Testis (tissue), 3 donors: ENCODE results near the gene CDK14. TPM values are rescaled to one million over a fixed set of nuclear protein-coding genes. Genes with fewer than 3 reads are reported as not detected.

Experiments used
- DNase-seq: peaks from one replicate; pipeline ENCODE4 v3.0.0-alpha.2; 2019
- H3K27ac ChIP-seq, 2 donors: fragments of 200-600 bp; sonication (generic); one replicate each; pipeline ENCODE4 v1.5.1; 2019
- H3K27me3 ChIP-seq: fragments of 200-600 bp; sonication (generic); one replicate; pipeline ENCODE4 v1.5.1; 2019
- H3K36me3 ChIP-seq: fragments of 200-600 bp; sonication (generic); one replicate; pipeline ENCODE4 v1.5.1; 2017; ENCODE audit warnings: low read depth; ENCODE audit errors: missing control alignments
- H3K4me1 ChIP-seq: fragments of 200-600 bp; sonication (generic); one replicate; pipeline ENCODE4 v1.5.1; 2019
- H3K4me3 ChIP-seq, 2 donors: fragments of 200-600 bp; sonication (generic); one replicate each; pipeline ENCODE4 v1.5.1; 2017 to 2019
- H3K9me3 ChIP-seq: fragments of 200-600 bp; sonication (generic); one replicate; pipeline ENCODE4 v1.5.1; 2017
- POLR2A ChIP-seq: fragments of 450-650 bp; IDR thresholded peaks from one replicate; pipeline ENCODE4 v1.6.1; 2017; ENCODE audit warnings: antibody characterized with exemption, mild to moderate bottlenecking, moderate library complexity
- WGBS, 2 donors: methylation state at CpG; one replicate each; pipeline ENCODE4 v1.1.5; 2018; 5-methylcytosine and 5-hydroxymethylcytosine counted together
- intact Hi-C: fragments of 100-400 bp; cut with DNase I; formaldehyde crosslinking; loops from one replicate; pipeline ENCODE4 v1.15.1; 2023; ENCODE audit warnings: low total_unique reads
- polyA plus RNA-seq: library from polyadenylated mRNA; stranded (reverse); fragments of 350-450 nt; fragmentation: Illumina TruSeq; extraction: RNeasy Lipid Tissue Mini Kit (QIAGEN cat#74804); gene quantifications from one replicate; pipeline ENCODE4 v1.2.3, GENCODE V29; 2014; ENCODE audit warnings: low read depth, low replicate concordance; ENCODE audit not compliant: insufficient read depth
- total RNA-seq, 2 donors: library from RNA; depleted of rRNA; stranded (reverse); fragments of >200 nt; gene quantifications; one replicate each; pipeline ENCODE4 v1.2.3, GENCODE V29; 2016
- TF ChIP-seq, protein P1 (sequence below), 3 experiments: fragments of 450-650 bp in 2 of 3; fragments of 200-600 bp in 1 of 3; sonication (generic) in 1 of 3; IDR thresholded peaks; one replicate each; pipeline ENCODE4 v1.5.1; 2016 to 2019; ENCODE audit warnings: antibody characterized with exemption in 3 of 3, mild to moderate bottlenecking in 2 of 3, moderate library complexity in 1 of 3

CDK14 gene
- total and polyA plus RNA-seq, 3 donors from 2014 or later = 18.9 to 22.7 (median 19.5) TPM

DNA sequence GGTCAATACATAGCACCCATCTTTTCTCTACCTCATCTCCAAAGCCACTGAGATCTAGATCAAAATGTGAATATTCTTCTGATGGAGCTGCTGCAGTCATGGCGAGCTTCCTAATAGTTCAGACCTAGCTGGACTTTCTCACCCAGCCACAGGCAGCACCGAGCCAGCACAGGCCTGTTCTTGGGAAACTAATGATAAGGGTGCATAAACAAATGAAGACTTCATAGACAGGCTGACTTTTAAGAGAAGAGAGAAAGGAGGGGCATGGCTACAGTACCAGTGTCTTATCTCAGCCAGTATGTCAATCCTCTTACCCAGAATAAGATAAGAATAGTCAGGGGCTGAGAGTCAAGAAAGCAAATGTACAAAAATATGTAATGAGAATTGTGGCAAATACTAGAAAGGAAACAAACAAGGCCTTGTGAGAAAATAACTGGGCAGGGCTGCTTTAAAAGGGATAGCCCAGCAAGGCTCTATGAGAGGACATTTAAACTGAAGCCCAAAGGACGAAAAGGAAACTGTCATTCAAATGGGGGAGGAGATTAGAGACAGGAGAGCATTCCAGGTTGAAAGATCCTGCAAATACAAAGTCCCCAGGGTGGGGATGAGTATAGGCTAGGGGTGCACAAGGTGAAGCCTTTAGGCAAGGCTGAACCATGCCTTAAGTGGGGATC, 21.8 kb upstream of the CDK14 start:
- Histone ChIP-seq H3K27me3 (no peaks in the 10 kb centered on the region), H3K36me3 (no peaks in the 10 kb centered on the region), H3K4me3 (no peak overlapping the region), H3K4me1 (no peaks in the 10 kb centered on the region), H3K9me3 (no peaks in the 10 kb centered on the region), H3K27ac (peak overlapping the region in 1 of 2 donors; percentile 39)
- intact Hi-C loops = no loop called here
- TF ChIP-seq POLR2A = no peak
- TF ChIP-seq, protein P1, sequence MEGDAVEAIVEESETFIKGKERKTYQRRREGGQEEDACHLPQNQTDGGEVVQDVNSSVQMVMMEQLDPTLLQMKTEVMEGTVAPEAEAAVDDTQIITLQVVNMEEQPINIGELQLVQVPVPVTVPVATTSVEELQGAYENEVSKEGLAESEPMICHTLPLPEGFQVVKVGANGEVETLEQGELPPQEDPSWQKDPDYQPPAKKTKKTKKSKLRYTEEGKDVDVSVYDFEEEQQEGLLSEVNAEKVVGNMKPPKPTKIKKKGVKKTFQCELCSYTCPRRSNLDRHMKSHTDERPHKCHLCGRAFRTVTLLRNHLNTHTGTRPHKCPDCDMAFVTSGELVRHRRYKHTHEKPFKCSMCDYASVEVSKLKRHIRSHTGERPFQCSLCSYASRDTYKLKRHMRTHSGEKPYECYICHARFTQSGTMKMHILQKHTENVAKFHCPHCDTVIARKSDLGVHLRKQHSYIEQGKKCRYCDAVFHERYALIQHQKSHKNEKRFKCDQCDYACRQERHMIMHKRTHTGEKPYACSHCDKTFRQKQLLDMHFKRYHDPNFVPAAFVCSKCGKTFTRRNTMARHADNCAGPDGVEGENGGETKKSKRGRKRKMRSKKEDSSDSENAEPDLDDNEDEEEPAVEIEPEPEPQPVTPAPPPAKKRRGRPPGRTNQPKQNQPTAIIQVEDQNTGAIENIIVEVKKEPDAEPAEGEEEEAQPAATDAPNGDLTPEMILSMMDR (IDR thresholded peaks at IDR 0.05) = no peak
- DNase-seq = peak; percentile 66
- 41 to 50% methylated on average over 3 of the region's 3 CpGs for WGBS, 2 donors

GRCh38 chr7:90574820-90575187, 21.3 kb upstream of the CDK14 start:
- Histone ChIP-seq H3K27ac (peak overlapping the region in 1 of 2 donors; percentile 39), H3K4me3 (no peak overlapping the region), H3K9me3 (no peaks in the 10 kb centered on the region), H3K4me1 (no peaks in the 10 kb centered on the region), H3K36me3 (no peaks in the 10 kb centered on the region), H3K27me3 (no peaks in the 10 kb centered on the region)
- no peak for DNase-seq
- TF ChIP-seq POLR2A = no peak
- TF ChIP-seq, protein P1 (IDR thresholded peaks at IDR 0.05) = no peak
- 73 to 89% methylated on average over 1 of the region's 1 CpG for WGBS, 2 donors
- intact Hi-C loops = no loop called here

DNA sequence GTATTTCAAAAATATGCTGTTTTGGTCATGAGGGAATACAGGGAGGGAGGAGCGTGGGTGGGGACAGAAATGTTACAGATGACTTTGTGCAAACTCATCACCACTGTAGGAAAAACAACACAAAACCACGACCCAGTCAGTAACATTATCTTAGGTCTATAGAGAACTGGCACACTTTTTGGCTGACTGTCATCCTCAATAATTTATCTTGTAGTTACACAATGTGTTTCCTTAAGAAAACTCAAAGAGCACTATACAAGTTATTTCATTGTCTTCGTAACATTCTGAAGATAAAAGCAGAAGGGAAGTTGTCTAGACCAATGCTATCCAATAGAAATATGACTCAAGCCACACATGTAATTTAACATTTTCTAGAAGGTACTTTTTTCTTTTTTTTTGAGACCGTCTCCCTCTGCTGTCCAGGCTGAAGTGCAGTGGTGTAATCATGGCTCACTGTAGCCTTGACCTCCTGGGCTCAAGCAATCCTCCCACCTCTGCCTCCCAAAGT, 16.9 kb upstream of the CDK14 start:
- intact Hi-C loops = no loop called here
- no peaks in the 10 kb centered on the region for H3K27me3 ChIP-seq
- no peaks in the 10 kb centered on the region for H3K36me3 ChIP-seq
- TF ChIP-seq POLR2A = no peak
- TF ChIP-seq, protein P1 (IDR thresholded peaks at IDR 0.05) = no peak
- no peak overlapping the region for H3K4me3 ChIP-seq
- no peaks in the 10 kb centered on the region for H3K4me1 ChIP-seq
- H3K27ac ChIP-seq = no peak overlapping the region
- no peaks in the 10 kb centered on the region for H3K9me3 ChIP-seq
- 39 to 66% methylated on average over 4 of the region's 4 CpGs for WGBS, 2 donors
- DNase-seq = no peak

DNA sequence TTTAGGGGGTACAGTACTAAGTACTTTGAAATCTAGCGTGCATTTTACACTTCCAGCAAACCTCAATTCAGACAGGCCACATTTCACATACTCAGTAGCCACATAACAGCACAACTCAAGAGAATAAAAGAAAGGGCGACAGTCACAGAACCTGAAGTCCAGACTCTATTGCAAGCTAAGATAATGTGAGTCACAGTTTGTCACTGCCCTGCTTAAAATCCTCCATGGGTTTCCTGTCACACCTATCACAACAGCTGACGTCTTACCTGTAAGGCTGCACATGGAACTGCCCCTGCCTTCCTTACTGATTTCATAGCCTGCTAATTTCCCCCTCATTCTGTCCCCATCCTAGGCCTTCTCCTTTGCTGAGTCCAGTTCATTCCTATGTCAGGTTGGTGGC, 16.1 kb upstream of the CDK14 start:
- Histone ChIP-seq H3K4me3 (no peak overlapping the region), H3K4me1 (no peaks in the 10 kb centered on the region), H3K9me3 (no peaks in the 10 kb centered on the region), H3K27ac (no peak overlapping the region), H3K27me3 (no peaks in the 10 kb centered on the region), H3K36me3 (no peaks in the 10 kb centered on the region)
- no peak for DNase-seq
- TF ChIP-seq POLR2A = no peak
- TF ChIP-seq, protein P1 (IDR thresholded peaks at IDR 0.05) = no peak
- intact Hi-C loops = no loop called here
- WGBS, 2 donors = 83 to 84% methylated on average over 3 of the region's 3 CpGs

GRCh38 chr7:90582164-90582563, 14.0 kb upstream of the CDK14 start:
- Histone ChIP-seq H3K27me3 (no peaks in the 10 kb centered on the region), H3K27ac (no peak overlapping the region), H3K9me3 (no peaks in the 10 kb centered on the region), H3K36me3 (no peaks in the 10 kb centered on the region), H3K4me3 (no peak overlapping the region), H3K4me1 (no peaks in the 10 kb centered on the region)
- 89 to 94% methylated on average over 2 of the region's 2 CpGs for WGBS, 2 donors
- intact Hi-C loops = no loop called here
- DNase-seq = no peak
- no peak for TF ChIP-seq POLR2A
- TF ChIP-seq, protein P1 (IDR thresholded peaks at IDR 0.05) = no peak
